ENCODE measurements around the gene TUBA4A.
A peak's percentile ranks its signal among the peaks of the same experiment; 100 is the strongest.

The TUBA4A gene

GRCh38 chr2:219223831-219224610 lies 29.7 kb downstream of the TUBA4A start:
- no peak for DNase-seq (ENCODE audit: low read depth in 2 of 2)
- H3K4me3 ChIP-seq (replicated peaks in 1 of 2; ENCODE audit: low read depth in 2 of 2, low read length in 2 of 2), result no peak overlapping the region
- no peak for TF ChIP-seq CTCF (IDR thresholded peaks at IDR 0.05; ENCODE audit: low read depth, low read length)

GRCh38 chr2:219221957-219222518 lies 31.7 kb downstream of the TUBA4A start:
- DNase-seq (ENCODE audit: low read depth in 2 of 2), result no peak
- no peak for TF ChIP-seq CTCF (IDR thresholded peaks at IDR 0.05; ENCODE audit: low read depth, low read length)
- no peak overlapping the region for H3K4me3 ChIP-seq (replicated peaks in 1 of 2; ENCODE audit: low read depth in 2 of 2, low read length in 2 of 2)

- TF ChIP-seq CTCF (IDR thresholded peaks at IDR 0.05; ENCODE audit: low read depth, low read length), result no peak
- no peak for DNase-seq (ENCODE audit: low read depth in 2 of 2)
- H3K4me3 ChIP-seq (replicated peaks in 1 of 2; ENCODE audit: low read depth in 2 of 2, low read length in 2 of 2), result no peak overlapping the region
Observed at GRCh38 chr2:219220652-219221402, 32.9 kb downstream of the TUBA4A start.

GRCh38 chr2:219219784-219220532 lies 33.8 kb downstream of the TUBA4A start:
- no peak overlapping the region for H3K4me3 ChIP-seq (replicated peaks in 1 of 2; ENCODE audit: low read depth in 2 of 2, low read length in 2 of 2)
- DNase-seq (ENCODE audit: low read depth in 2 of 2), result no peak
- TF ChIP-seq CTCF (IDR thresholded peaks at IDR 0.05; ENCODE audit: low read depth, low read length), result no peak

GRCh38 chr2:219218732-219219701 lies 34.7 kb downstream of the TUBA4A start, which contains the start of gene ABCB6:
Gene ABCB6 (minus strand): TSS chr2:219218958. CDS start chr2:219218673, 285 bp downstream.
- DNase-seq (ENCODE audit: low read depth in 2 of 2), result peak; percentile 92 to 98
- TF ChIP-seq CTCF (IDR thresholded peaks at IDR 0.05; ENCODE audit: low read depth, low read length), result no peak
- peak within 1 kb of the TSS; percentile 59 to 64 for H3K4me3 ChIP-seq (replicated peaks in 1 of 2; ENCODE audit: low read depth in 2 of 2, low read length in 2 of 2)

Data from cardiac fibroblast (primary cell).